Measurements from ENCODE around the gene C9orf72.

DNA sequence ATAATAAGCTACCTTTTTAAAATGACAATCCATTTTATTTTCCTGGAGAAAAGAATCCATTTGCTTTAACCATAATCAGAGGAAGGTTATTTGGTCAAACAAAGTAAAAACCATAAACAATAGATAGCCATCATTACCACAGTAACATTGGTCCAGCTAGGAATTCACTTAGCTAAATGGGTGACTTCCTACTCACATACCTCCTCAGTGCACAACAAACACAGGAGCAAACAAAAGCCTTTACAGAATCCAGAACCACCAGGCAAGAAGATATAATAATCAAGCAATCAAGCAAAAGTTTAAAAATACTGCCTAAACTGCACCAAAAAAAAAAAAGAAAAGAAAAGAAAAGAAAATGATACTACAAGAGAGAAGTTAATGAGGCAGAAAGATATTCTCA lies 50.1 kb downstream of the C9orf72 start:
- TF ChIP-seq CTCF (IDR thresholded peaks at IDR 0.05) (no peak), POLR2A (IDR thresholded peaks at IDR 0.05) (no peak)

All from adrenal gland (tissue), 5 donors.